ENCODE measurements around the gene HOTAIR. TPM values are rescaled to one million over a fixed set of nuclear protein-coding genes. Genes with fewer than 3 reads are reported as not detected.
A peak's percentile ranks its signal among the peaks of the same experiment; 100 is the strongest.

The HOTAIR gene
- total RNA-seq, 1 experiment from 2014 or later: 13.5 TPM

DNA sequence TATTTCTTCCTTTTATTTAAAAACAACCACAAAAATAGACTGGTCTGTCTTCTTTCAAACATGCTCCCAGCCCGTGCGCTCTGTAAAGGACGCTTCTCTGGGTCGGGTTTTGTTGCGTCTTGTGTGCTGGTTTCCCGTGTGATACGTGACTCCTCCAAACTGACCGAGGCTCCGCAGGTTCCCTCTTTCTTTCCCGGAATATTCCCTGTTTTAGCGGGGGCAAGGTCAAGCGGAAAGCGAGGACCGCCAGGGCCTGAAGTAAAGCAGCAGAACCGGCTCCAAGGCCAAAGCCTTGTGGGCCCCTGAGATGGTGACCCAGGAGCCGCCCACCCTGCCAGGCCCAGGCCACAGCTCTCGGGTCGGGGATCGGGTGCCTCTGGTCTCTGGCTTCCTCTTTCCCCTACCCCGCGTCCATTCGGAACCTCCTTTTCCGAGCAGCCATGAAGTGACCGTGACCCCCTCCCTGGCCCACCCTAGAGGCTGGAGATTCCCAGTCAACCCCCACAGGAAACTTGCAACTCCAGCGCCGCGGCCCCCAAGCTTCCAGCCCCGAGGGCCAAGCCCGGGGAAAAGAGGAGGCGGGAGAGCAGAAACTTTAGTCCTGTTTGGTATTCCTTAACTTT is 9.3 kb upstream of the HOTAIR start:
- Histone ChIP-seq H3K27ac (peak overlapping the region; percentile 90), H3K9me3 (replicated peaks) (no peaks in the 10 kb centered on the region), H3K27me3 (replicated peaks) (no peaks in the 10 kb centered on the region), H3K36me3 (peaks cover 7% of the 10 kb centered on the region; the same call in 1 of the 2 replicates), H3K4me1 (replicated peaks) (peaks cover 42% of the 10 kb centered on the region), H3K4me3 (peak overlapping the region; percentile 39)
- DNase-seq (ENCODE audit: low read depth in 1 of 2, low spot score in 2 of 2): peak in 1 of 2 experiments; percentile 70

DNA sequence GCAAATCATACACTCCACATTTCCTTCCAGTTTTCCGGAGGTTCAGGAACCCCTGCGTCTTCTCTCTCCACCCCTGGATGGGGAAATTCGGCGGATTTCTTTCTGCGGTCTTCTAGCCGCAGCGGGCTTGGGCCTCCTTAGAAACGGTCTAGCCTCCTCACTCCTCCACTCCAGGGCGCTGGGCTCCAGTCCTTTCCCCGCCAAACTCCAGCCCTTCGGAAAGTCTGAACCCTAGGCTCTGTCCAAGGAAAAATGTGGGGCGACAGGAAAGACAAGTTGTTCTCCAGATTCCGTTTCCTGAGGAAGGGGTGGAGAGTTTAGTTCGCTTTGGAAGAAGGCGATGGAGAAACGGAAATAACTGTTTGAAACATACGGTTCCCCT is 8.8 kb upstream of the HOTAIR start:
- Histone ChIP-seq H3K9me3 (replicated peaks) (no peaks in the 10 kb centered on the region), H3K4me1 (replicated peaks) (peaks cover 42% of the 10 kb centered on the region), H3K27me3 (replicated peaks) (no peaks in the 10 kb centered on the region), H3K4me3 (peak overlapping the region; percentile 39), H3K36me3 (peaks cover 7% of the 10 kb centered on the region; the same call in 1 of the 2 replicates), H3K27ac (peak overlapping the region; percentile 90)
- peak in 1 of 2 experiments; percentile 68 for DNase-seq (ENCODE audit: low read depth in 1 of 2, low spot score in 2 of 2)

DNA sequence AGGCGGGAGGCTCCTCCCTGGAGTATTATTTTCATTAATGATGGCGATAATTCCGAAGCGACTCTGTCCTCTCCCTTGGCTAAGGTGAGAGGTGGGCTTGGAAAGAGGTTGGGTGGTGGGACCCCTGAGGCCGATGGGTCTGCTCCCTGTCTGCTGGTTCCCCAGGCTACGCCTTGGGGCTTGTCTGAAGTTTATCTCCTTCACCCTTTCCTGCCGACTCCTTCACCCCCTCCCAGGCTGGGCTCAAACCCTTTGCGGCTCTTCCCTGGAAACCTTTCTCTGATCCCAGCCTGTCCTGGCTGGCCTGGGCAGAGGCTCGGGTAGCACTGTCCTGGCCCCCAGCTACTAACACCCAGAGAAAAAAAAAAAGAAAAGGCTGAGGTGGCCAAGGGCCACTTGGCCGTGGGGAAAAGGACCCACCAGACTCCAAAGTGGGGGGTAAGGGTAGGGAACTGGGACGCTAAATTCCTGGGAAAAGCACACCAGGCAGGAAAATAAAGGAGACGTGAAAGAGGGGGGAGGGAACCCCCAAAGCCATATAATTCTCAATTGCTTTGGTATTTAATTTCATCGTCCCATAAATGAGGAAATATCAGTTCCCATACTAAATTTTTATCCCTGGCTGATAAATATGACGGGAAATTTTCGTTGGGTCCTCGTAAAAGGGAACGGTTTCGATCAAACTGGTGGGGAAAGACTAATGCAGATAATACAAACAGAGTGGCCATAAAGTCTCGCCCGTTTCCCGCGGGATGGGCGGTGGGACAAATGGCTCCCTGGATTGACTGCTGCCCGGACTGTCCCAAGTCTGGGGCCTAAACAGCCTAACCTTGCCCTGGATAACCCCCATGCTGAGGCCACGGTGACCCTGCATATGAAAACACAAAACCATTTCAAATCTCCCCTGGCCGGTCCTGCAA is 8.2 kb upstream of the HOTAIR start:
- H3K4me3 ChIP-seq: peak overlapping the region; percentile 39
- peaks cover 40% of the 10 kb centered on the region for H3K4me1 ChIP-seq (replicated peaks)
- no peaks in the 10 kb centered on the region for H3K27me3 ChIP-seq (replicated peaks)
- peaks cover 7% of the 10 kb centered on the region; the same call in 1 of the 2 replicates for H3K36me3 ChIP-seq
- peak overlapping the region; percentile 90 for H3K27ac ChIP-seq
- no peaks in the 10 kb centered on the region for H3K9me3 ChIP-seq (replicated peaks)
- peak in 1 of 2 experiments; percentile 62 for DNase-seq (ENCODE audit: low read depth in 1 of 2, low spot score in 2 of 2)

DNA sequence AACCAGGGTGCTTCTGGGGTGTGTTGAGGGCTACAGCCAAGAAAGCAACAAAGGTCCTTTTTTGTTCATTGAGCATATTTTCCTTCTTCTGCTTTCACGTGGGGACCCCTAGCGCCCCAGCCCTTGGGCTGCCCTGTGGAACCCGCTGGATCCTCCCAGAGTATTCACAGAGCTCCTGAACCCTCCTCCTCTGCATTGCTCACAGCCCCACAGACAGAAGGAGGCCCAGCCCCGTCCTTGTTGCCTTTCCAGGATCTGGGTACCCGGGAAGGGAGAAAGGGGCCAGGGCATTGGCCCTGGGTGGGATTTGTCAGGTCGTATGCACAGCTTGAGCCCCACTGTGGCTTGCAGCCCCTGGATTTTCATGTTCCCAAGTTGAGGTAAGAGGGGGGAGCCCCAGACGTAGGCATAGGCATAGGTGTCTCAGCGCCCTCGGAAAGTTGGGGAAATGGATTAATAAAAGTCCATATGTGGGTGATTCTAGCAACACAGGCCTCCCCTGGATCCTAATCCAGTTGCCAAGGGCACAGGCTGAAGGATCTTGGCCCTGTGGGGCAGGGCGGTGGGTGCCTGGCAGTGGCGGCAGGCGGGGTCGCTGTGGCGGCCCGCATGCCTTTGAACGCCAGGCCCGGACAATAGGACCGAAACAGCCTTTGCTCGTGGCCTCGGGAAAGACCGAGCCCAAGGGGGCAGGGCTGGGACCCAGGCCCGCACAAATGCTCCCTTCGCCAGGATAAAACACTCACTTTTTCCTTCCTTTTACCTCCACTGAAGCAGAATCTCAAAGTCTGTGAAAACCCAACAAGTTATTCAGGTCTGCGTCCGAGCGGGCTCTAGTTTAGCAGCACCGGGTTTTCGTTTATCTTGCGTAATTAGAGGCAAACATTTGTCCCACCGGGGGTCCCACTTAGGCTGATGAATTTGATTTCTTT is 7.1 kb upstream of the HOTAIR start:
- no peaks in the 10 kb centered on the region for H3K27me3 ChIP-seq (replicated peaks)
- peak overlapping the region; percentile 90 for H3K27ac ChIP-seq
- peak overlapping the region; percentile 39 for H3K4me3 ChIP-seq
- H3K4me1 ChIP-seq (replicated peaks): peaks cover 40% of the 10 kb centered on the region
- peaks cover 13% of the 10 kb centered on the region; the same call in 1 of the 2 replicates for H3K36me3 ChIP-seq
- DNase-seq (ENCODE audit: low read depth in 1 of 2, low spot score in 2 of 2): peak in 1 of 2 experiments; percentile 74
- H3K9me3 ChIP-seq (replicated peaks): no peaks in the 10 kb centered on the region

DNA sequence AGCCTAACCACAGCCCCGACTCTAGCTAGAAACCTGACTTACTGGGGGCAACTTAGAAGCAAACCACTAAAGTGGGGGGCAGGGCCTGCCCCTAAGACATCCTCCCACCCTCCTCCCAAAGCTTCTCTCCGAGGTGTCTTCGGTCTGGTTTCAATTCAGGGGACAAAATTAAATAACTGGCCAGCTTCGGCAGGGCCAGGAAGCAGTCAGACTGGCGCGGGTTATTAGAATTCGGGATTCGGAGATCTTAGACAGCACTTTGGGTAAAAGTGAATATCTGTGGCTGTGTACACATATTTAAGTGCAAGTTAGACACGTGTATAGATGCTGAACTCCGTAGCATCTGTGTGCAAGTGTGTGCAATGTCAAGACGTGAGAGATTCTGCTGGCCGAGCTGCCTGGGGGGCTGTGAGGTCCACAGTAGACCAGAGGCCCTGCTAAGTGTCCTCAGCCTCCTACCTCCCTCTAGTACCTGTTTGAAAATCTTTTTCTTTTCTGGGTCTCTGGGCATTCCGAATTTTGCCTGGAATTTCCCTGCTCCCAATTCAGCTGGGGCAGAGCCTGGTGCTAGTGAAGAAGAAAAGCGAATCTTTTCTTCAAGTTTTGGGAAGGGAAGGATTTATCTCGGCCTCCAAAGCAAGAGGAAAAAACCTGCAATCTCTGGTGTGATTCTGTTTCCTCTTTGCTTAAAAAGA is 6.2 kb upstream of the HOTAIR start:
- peaks cover 48% of the 10 kb centered on the region for H3K4me1 ChIP-seq (replicated peaks)

DNA sequence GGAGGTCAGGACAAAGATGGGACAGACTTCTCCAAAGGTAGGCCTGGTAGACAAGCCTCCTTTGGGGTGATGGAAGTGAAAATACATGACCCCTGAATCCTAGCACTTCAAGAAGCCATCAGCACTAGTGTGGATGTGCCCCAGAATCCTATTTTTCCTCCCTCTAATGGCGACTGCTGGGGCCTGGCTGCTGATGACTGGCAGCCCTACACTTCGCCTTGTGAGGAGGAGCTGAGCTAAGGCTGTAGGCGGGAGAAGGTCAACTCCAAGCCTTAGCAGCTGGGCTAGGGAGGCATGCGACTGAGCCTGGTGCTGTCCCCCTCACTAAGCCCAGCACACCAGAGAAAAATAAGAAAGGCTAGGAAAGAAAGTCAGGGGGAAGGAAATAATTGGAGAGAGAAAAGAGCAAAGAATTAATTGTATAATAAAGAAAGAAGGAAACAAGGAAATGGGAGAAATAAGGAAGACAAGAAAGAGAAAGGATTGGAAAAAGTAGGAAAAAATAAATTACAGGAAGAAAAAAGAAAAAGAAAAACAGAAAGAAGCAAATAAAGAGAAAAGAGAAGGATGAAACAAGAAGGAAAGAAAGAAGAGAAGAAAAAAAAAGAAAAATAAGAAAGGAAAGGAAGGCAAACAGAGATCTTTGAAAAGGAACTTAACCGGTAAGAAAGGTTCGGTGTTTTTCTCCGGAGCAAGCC is 5.5 kb upstream of the HOTAIR start:
- H3K4me3 ChIP-seq: peak overlapping the region; percentile 39
- peaks cover 48% of the 10 kb centered on the region for H3K4me1 ChIP-seq (replicated peaks)
- H3K27me3 ChIP-seq (replicated peaks): no peaks in the 10 kb centered on the region
- H3K27ac ChIP-seq: peak overlapping the region; percentile 90
- no peaks in the 10 kb centered on the region for H3K9me3 ChIP-seq (replicated peaks)
- peak in 1 of 2 experiments; percentile 58 for DNase-seq (ENCODE audit: low read depth in 1 of 2, low spot score in 2 of 2)
- H3K36me3 ChIP-seq: peaks cover 12% of the 10 kb centered on the region; the same call in 1 of the 2 replicates

More for the DNA sequence above, 6.2 kb upstream of the HOTAIR start:
- H3K9me3 ChIP-seq (replicated peaks): no peaks in the 10 kb centered on the region
- peaks cover 13% of the 10 kb centered on the region; the same call in 1 of the 2 replicates for H3K36me3 ChIP-seq
- DNase-seq (ENCODE audit: low read depth in 1 of 2, low spot score in 2 of 2): peak in 1 of 2 experiments; percentile 77
- H3K4me3 ChIP-seq: peak overlapping the region; percentile 39
- peak overlapping the region; percentile 90 for H3K27ac ChIP-seq
- H3K27me3 ChIP-seq (replicated peaks): no peaks in the 10 kb centered on the region

DNA sequence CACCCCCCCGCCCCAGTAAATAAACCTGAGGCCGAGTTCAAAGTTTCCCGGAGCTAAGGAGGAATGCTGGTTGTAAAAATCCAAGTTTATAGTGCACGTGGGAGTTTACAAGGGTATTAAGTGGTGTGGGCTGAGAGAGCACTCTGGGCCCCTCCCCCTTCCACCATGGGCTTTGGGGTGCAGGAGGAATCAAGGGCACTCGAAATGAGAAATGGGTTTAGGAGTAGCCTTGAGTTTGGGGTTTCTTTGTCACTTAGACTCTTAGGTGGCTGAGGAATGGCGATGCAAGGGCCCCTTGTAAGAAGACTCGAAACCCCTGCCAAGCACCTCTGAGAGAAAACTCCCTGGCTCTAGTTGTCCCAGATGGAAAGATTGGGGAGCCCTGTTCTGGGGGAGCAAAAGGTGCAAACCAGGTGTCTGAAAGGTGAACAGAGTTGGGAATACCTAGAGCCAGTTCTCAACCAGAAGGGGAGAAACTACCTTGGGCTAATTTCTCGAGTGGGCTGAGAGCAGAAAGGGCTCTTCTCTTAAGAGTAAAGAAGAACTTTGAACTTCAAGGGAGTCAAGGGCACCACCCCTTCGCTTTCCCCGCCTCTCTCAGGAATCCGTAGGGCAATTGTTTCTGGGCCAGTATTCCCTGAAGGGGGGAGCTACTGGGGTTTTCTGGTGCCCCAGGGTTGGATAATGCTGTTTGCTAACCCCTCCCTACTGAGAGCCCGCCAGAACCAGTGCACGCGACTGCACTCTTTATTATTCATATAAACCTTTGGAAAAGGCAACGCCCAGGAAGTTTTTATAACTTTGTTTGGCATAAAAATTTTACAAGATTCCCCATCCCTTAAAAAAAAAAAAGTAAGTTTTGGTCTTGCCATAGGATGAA is 4.0 kb upstream of the HOTAIR start:
- peak overlapping the region; percentile 90 for H3K27ac ChIP-seq
- peak; percentile 82 to 85 for DNase-seq (ENCODE audit: low read depth in 1 of 2, low spot score in 2 of 2)
- peaks cover 13% of the 10 kb centered on the region for H3K36me3 ChIP-seq
- no peaks in the 10 kb centered on the region for H3K27me3 ChIP-seq (replicated peaks)
- no peaks in the 10 kb centered on the region for H3K9me3 ChIP-seq (replicated peaks)
- H3K4me1 ChIP-seq (replicated peaks): peaks cover 47% of the 10 kb centered on the region
- H3K4me3 ChIP-seq: no peak overlapping the region

DNA sequence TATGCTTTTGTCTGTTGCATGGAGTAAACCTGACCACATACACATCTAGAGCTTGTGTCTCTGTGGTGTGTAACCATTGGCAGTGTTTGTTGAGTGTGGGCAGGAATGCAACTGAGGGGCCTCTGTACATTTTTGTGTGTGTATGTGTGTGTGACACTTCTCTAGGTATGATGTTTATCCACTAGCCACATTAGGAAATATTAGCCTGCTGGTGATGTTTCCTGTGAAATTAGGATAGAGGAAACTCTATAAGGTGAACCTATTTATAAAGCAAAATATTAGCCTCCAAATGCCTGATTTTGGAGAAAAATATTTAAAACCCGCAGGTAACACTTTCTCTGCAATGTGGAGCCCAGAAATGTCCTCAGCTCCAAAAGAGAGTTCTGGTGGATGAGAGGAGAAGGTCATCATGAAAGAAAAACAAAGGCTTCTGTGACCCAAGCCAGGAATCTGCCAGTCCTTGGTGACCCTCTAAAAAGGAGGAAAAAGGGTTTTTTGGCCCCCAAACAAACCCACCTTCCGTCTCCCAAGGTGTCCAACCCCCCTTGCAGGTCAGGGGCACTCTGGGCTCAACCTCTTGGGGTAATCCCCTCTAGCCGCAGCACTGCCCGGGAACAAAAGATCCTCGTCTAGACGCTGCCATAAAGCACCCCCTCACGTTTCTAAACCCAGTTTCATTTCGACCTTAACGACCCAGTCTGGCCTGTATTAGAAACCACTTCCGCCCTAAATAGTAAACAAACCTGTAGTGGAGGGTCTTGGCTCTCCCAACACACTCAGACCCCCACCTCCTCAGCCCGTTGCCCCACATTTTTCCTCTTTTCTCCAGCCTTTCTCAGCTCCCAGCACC is 3.1 kb upstream of the HOTAIR start:
- peak in 1 of 2 experiments; percentile 63 for DNase-seq (ENCODE audit: low read depth in 1 of 2, low spot score in 2 of 2)
- Histone ChIP-seq H3K27ac (peak overlapping the region; percentile 66), H3K4me3 (peak overlapping the region; percentile 22), H3K9me3 (replicated peaks) (no peaks in the 10 kb centered on the region), H3K4me1 (replicated peaks) (peaks cover 51% of the 10 kb centered on the region), H3K27me3 (replicated peaks) (no peaks in the 10 kb centered on the region), H3K36me3 (peaks cover 21% of the 10 kb centered on the region)

DNA sequence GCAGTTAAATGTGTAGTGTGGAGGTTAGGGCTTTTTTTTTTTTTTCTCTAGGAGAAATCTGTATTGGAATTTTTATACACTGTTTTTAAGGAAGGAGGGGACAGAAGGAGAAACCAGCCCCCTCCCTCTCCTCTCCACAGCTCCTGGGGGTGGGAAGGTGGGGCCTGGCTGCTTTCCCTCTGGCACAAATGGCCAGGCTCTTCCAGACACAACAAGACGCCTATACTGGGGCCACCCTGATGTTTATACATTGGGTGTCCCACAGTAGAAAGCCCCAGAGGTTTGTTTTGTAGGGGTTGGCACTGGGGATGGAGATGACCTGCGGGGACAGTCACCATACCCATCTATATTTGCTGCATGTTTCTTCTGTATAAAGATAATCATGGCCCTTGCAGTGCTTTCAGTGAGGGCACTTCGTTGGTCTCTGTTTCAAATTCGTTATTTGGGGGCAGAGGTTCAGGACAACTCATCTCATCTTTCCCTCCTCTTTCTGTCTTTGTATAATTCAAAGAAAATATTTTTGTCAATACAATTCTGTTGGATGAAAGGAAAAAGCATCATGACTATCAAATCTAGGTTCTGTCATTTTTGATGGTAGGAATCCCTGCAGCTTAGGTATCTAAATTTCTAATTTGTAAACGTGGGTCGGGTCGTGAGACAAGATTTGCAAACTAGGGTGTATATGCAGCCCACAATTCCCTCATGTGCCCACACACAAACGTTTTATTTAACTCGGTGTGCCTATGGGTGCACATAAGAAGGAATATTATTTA is 2.3 kb upstream of the HOTAIR start:
- Histone ChIP-seq H3K4me3 (no peak overlapping the region), H3K9me3 (replicated peaks) (no peaks in the 10 kb centered on the region), H3K4me1 (replicated peaks) (peaks cover 59% of the 10 kb centered on the region), H3K36me3 (peaks cover 21% of the 10 kb centered on the region), H3K27ac (peak overlapping the region; percentile 66), H3K27me3 (replicated peaks) (no peaks in the 10 kb centered on the region)
- DNase-seq (ENCODE audit: low read depth in 1 of 2, low spot score in 2 of 2): no peak

DNA sequence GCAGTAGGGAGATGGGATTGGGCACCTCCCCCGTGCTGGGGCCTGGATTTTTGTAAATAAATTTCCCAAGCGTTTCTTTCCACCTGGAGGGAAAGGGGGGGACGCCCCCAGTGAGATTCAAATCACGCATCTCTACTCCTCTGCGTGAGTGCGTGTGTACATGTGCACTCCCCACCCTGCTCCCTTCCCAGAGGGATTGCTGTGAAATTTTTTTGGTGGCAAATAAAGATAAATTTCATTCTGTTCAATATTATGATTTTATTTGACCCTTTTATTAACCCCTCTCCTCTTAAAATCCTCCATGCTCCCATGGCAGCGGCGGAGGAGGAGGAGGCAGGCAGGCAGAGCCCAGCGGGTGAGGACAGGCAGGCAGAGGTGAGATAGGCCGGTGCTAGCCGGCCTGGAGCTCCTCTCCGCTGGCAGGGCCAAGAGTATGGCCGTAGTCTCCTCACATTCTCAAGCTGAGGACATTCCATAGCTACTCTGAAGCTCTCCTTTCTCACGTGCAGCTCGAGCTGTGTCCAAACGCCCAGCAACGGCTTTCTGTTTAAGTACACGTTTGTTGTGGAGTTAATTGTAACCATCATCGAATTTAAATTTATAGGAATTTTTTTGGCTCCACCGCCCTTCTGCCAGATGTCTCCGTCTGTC is 1.5 kb upstream of the HOTAIR start:
- H3K4me3 ChIP-seq: 0 out of 2 replicates have a peak overlapping the region, but pooled peaks have one; percentile 11
- peaks cover 66% of the 10 kb centered on the region for H3K4me1 ChIP-seq (replicated peaks)
- no peaks in the 10 kb centered on the region for H3K27me3 ChIP-seq (replicated peaks)
- no peaks in the 10 kb centered on the region for H3K9me3 ChIP-seq (replicated peaks)
- peaks cover 22% of the 10 kb centered on the region for H3K36me3 ChIP-seq
- peak overlapping the region; percentile 66 for H3K27ac ChIP-seq
- peak in 1 of 2 experiments; percentile 78 for DNase-seq (ENCODE audit: low read depth in 1 of 2, low spot score in 2 of 2)

Data from SJSA1 (cell line).